GM19397 (cell line): ENCODE results near the gene DDR1.
A peak's percentile ranks its signal among the peaks of the same experiment; 100 is the strongest.
"Not testable (repeated sequence)": the region's sequence is repeated elsewhere in the genome, so short reads cannot be mapped to it uniquely, and the experiment has no call there.

ENCODE experiments used
- ATAC-seq: cut with Tn5 transposase; IDR thresholded peaks from one replicate; pipeline ENCODE4 v1.9.1; 2021; ENCODE audit warnings: mild to moderate bottlenecking, moderate library complexity; ENCODE audit not compliant: unreplicated experiment

Gene DDR1

DNA sequence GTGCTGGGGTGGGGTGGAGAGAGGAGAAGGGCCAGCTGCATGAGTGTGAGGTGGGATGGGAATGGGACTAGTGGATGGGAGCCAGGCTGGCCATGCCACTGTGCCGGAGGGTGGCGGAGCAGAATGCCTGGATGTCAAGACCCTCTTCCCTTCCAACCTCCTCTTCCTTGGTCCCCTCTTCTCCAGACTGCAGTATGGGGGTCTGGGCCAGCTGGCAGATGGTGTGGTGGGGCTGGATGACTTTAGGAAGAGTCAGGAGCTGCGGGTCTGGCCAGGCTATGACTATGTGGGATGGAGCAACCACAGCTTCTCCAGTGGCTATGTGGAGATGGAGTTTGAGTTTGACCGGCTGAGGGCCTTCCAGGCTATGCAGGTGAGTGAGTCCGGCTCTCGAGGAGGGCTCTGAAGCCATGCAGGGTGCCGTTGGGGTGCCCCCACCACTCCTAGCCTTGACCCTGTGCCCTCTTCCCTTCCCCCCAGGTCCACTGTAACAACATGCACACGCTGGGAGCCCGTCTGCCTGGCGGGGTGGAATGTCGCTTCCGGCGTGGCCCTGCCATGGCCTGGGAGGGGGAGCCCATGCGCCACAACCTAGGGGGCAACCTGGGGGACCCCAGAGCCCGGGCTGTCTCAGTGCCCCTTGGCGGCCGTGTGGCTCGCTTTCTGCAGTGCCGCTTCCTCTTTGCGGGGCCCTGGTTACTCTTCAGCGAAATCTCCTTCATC lies 7.7 kb downstream of the DDR1 start:
- no peak for ATAC-seq

DNA sequence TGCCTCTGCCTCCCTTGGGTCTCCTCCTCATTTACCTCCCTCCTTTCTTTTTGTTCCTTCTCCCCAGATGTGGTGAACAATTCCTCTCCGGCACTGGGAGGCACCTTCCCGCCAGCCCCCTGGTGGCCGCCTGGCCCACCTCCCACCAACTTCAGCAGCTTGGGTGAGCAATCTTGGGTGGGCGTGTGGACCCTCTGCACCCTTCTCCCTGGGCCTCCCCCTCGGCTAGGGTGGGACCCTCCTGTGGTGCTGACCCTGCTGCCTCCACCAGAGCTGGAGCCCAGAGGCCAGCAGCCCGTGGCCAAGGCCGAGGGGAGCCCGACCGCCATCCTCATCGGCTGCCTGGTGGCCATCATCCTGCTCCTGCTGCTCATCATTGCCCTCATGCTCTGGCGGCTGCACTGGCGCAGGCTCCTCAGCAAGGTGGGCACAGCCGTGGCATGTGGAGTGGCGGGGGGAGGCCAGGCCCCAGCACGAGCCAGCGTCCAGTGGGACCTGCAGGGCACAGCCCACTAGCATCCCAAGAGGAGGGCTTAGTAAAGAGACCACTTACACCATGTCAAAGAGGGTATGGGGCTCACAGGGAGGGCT lies 8.8 kb downstream of the DDR1 start:
- ATAC-seq, result no peak

DNA sequence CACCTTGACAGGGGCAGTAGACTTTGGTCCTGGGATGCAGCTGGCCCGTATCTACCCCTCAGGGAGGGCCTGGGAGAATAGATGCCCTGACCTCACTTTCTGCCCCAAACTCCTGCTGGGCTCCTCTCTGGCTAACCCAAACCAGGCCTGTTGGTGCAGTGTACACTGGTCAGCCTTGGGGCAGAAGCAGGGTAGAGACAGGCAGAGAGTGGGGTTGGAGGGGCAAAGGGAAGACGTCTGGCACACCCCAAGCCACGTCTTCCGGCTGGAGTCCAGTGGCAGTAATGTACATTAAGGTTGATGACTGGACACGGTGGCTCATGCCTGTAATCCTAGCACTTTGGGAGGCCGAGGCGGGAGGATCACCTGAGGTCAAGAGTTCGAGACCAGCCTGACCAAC lies 9.3 kb downstream of the DDR1 start:
- ATAC-seq, result no peak

DNA sequence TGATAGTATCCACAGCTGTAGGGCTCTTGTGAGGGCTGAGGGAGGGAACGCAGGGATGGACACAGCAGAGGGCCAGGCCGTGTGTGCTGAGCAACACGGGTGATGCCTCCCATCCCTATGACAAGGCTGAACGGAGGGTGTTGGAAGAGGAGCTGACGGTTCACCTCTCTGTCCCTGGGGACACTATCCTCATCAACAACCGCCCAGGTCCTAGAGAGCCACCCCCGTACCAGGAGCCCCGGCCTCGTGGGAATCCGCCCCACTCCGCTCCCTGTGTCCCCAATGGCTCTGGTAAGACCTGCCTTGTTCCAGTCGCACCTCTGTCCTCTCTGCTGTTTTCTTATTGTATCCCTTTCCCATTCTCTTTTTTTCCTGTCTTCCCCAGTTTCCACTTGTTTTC lies 10.1 kb downstream of the DDR1 start:
- ATAC-seq, result no peak

DNA sequence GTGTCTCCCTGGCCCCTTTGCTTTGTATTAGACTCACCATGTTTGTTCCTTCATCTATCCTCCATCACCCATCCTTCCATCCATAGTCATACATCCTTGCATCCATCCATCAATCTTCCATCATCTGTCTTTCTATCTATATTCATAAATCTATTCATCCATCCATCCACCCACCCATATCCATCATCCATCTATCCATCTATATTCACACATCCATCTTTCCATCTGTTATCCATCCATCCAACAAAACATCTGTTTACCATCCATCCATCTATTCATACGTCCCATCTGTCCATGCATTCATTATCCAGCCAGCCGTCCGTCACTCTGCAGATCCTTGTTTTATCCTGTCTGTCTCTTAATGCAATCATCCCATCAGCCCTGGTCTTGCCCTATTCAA lies 10.6 kb downstream of the DDR1 start:
- ATAC-seq, result no peak

DNA sequence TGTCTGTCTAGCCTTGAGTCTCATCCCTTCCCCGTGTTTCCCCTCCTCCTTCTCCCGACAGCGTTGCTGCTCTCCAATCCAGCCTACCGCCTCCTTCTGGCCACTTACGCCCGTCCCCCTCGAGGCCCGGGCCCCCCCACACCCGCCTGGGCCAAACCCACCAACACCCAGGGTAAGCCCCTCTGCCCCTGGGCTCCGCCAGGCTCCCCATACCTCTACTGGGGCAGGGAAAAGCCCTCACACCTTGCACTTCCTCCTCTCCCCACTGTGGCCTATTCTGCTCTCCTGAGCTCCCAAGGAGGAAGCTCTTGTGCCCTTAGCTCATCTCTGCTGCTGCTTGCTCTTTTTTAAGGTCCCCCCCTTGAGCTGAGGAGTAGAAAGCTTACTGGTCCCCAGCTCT lies 11.0 kb downstream of the DDR1 start:
- ATAC-seq, result no peak

DNA sequence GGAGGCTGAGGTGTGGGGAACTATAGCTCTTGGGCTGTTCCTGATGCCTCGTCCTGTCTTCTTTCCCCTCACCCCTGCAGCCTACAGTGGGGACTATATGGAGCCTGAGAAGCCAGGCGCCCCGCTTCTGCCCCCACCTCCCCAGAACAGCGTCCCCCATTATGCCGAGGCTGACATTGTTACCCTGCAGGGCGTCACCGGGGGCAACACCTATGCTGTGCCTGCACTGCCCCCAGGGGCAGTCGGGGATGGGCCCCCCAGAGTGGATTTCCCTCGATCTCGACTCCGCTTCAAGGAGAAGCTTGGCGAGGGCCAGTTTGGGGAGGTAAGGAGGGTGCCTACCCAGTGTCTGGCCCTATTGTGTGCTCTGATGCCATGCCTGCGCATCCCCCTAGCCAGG lies 12.2 kb downstream of the DDR1 start:
- ATAC-seq, result no peak

DNA sequence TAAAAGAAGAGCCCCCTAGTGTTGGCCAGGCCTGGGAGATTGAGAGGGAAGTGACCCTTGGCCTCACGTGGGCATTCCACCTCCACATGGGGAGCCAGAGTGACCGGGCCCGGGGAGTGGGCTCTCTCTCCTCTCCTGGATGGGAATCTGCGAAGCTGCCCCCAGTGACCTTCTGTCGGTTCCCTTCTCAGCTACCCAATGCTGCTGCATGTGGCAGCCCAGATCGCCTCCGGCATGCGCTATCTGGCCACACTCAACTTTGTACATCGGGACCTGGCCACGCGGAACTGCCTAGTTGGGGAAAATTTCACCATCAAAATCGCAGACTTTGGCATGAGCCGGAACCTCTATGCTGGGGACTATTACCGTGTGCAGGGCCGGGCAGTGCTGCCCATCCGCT lies 13.6 kb downstream of the DDR1 start:
- ATAC-seq, result no peak

DNA sequence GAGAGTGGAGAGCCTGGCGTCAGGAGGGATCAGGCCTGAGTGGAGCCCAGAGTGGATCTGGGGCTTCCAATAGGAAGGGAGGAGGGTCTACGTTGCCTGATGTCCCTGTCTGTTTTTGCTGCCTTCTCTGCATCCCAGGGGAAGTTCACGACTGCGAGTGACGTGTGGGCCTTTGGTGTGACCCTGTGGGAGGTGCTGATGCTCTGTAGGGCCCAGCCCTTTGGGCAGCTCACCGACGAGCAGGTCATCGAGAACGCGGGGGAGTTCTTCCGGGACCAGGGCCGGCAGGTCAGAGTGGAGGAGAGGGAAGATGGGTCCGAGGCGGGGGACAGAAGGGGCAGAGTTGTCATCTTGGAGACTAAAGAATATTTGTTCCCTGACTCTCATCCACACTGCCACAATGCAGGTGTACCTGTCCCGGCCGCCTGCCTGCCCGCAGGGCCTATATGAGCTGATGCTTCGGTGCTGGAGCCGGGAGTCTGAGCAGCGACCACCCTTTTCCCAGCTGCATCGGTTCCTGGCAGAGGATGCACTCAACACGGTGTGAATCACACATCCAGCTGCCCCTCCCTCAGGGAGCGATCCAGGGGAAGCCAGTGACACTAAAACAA lies 14.5 kb downstream of the DDR1 start:
- ATAC-seq, result no peak

DNA sequence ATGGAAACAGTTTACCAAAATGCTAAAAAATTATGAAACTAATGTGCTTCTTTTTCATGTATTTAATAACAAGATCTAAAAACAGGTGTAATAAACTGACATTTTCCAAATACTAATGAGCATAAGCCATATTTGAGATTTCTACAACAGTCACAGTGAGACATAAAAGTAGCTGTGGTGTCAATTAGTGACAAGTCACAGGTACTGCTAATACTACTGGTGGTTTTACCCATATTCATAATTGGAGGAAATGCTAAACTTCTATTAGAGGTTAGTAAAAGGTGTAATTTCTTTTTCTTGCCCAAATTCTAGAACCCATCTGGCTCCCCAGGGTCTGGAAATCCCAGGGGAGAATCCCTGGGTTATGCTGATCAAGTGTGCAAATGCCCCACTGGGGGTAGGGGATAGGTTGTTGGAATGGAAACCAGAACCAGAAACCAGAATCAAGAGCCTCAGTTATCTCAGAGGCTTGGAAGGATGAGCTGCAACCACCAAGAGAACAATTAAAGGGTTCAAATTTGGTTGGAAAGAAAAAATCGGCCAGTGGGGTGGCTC lies 16.6 kb downstream of the DDR1 start:
- ATAC-seq, result no peak

DNA sequence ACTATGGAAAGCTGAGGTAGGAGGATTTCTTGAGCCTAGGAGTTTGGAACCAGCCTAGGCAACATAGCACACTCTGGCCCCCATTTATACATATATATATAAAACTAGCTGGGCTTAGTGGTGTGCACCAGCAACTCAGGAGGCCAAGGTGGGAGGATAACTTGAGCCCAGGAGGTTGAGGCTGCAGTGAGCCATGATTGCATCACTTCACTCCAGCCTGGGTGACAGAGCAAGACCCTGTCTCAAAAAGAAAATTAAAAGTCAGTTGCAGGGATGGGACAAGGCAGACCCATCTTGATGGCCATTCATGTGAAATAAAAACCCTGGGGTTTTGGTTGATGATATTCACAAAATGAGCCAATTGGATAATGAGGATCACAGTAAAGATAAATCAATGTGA lies 17.1 kb downstream of the DDR1 start:
- no peak for ATAC-seq

DNA sequence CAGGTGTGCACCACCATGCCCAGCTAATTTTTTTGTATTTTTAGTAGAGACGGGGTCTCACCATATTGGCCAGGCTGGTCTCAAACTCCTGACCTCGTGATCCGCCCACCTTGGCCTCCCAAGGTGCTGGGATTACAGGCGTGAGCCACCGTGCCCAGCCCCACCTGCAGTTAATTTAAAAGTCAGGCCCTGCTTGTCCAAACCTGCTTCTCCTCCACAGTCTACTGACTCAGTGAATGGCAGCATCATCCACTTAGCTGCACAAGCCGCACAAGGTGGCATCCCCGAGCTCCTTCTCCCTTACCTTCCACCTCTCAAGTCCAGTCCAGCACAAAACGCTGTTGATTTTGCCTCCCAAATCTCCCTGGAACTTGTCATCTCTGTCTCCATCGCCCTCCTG lies 17.9 kb downstream of the DDR1 start:
- ATAC-seq, result not testable (repeated sequence)

DNA sequence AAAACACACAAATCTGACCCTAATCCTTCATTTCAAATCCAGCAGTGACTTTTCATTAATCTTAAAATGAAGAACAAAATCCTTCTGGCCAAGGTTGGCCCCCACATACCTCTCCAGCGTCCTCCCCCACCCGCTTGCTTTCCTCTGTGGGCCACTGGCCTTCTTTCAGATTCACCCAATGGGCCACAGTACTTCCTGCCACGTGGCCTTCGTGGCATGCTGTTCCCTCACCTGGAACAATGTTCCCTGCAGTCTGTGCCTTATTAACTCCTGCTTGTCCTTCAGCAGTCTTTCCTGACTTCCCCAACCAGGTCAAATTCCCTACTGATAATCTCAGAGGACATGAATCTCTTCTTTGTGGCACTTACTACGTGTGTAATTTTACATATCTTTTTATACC lies 18.4 kb downstream of the DDR1 start:
- ATAC-seq, result no peak

DNA sequence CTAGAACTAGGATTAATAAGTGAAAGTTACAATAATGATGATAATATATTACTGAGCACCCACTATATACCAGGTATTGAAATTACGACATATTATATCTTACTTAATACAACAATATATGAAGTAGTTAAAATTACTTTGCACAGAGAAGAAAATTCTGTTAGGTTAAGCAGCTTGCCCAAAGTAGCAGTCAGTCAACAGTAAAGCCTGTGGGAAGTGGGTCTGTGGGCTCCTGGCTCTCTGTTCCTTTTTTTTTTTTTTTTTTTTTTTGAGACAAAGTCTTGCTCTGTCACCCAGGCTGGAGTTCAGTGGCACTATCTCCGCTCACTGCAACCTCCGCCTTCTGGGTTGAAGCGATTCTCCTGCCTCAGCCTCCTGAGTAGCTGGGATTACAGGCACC lies 18.9 kb downstream of the DDR1 start:
- no peak for ATAC-seq

DNA sequence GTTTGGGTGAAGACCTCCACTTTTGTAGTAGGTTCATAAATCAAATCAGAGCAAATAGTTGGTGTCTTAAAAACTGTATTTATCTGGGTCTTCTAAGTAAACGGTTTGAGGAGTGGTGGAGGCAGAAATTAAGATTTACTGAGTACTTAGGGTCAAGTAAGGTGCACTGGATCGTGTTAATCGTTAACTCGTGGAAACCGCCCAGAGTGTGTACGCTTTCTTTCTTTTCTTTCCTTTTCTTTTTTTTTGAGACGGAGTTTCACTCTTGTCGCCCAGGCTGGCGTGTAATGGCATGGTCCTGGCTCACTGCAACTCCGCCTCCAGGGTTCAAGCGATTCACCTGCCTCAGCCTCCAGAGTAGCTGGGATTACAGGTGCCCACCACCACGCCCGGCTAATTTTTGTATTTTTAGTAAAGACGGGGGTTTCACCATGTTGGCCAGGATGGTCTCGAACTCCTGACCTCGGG lies 23.0 kb downstream of the DDR1 start:
- ATAC-seq, result not testable (repeated sequence)

DNA sequence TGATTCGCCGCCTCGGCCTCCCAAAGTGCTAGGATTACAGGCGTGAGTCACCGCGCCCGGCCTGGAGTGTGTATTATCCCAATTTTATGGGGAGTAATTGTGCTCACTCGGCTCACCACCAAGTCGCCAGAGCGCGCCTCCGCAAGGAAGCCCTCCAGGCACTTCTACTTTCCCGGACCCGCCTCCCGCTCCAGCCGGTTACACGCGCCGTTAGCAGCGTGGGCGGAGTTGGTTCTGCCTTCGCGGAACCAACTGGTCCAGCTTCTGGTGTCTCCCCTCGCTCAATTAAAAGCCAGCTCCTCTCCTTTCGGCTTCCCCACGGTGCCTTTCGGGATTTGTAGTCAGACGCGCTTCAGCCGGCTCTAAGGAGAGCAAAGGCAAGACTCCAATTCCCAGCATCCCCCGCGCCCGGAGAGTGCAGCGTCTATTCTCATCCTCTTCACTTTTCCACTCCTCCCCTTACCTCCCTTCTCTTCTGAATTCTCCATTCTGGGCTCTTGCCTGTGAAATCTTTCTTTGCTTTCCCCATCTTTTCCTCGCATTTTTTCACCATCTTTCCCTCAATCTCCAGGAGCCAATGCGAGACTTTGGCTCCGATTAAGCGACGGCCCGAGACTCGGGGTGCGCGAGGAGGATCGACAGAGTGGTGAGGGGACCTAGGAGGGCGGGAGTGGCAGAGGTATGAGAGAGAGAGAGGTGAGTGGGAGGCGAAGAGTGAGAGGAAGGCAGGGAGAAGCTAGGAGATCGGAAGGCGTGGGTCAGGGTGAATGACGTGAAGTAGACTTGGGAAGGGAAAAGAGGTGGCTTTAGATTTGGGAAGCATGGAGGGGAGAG lies 23.7 kb downstream of the DDR1 start, which contains the start of gene GTF2H4:
Gene GTF2H4, plus strand, starts transcription at position 450 of the 834 bp plus-strand sequence.
- ATAC-seq, result peak; percentile 90

DNA sequence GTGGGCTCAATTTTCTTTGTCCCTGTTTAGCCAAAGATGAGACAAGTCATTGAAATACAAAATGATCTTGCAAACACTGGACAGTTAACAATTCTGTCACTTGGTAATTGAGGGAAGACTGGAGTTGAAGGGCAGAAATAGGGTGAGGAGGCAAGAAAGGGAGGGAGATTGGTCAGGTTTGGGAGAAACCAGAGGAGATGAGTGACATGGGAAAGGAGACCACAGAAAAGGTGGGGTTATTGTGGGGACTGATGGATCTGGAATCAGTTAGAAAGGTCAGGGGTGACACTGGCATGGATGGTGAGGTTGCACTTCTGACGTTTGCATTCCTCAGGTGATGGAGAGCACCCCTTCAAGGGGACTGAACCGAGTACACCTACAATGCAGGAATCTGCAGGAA lies 24.4 kb downstream of the DDR1 start:
- no peak for ATAC-seq

DNA sequence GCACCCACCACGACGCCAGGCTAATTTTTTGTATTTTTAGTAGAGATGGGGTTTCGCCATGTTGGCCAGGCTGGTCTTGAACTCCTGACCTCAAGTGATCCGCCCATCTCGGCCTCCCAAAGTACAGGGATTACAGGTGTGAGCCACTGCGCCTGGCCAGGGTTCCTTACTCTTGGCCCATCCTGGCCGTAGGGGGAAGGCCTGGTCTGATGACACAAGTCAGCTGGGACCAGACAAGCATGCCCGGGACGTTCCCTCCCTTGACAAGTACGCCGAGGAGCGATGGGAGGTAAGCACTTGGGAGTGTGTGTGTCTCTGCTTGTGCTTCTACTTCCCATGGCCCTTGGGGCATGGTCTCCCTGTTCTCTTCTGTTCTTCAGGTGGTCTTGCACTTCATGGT lies 26.2 kb downstream of the DDR1 start:
- not testable (repeated sequence) for ATAC-seq

DNA sequence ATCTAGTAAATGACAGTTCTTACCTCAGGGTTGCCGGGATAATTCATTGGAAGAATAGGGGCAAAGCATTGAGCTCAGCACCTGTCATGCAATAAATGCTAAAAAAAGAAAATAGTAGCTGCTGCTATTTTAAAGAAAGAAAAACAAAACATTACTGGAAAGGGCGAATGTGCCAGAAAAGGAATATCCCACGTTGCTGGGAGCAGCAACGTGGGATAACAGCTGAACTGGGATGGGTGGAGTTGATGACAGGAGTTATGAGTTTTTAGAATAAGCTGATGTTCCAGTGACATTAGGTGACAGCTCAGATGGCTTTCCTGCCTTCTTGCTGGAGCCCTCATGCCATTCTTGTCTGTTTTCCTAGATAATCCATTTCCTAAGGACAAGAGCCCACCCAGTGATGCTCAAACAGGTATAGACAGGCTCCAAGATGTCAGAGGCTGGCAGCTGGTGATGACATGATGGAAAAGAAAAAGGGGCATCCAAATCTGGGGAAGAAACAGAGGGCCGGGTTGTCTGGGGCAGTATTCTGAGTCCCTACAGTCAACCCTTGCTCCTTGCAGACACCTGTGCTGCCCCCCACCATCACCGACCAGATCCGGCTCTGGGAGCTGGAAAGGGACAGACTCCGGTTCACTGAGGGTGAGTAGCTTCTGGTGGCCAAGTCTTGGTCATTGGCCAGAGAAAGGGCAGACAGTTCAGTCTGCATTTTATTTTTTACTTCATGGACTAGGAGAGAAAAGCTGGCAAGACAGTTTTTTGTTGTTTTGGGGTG lies 28.6 kb downstream of the DDR1 start:
- ATAC-seq, result no peak

DNA sequence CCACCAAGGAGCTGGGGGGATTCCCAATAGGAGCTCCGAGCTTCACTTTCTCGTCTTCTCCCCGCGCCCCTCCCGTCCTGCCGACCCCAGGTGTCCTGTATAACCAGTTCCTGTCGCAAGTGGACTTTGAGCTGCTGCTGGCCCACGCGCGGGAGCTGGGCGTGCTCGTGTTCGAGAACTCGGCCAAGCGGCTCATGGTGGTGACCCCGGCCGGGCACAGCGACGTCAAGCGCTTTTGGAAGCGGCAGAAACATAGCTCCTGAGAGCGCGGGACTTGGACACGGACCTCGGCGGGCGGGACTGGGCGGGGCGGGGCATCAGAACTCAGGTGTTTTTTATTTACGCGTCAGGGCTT lies 29.4 kb downstream of the DDR1 start:
- ATAC-seq, result no peak
